ENCODE measurements around the gene AGBL2.

DNA sequence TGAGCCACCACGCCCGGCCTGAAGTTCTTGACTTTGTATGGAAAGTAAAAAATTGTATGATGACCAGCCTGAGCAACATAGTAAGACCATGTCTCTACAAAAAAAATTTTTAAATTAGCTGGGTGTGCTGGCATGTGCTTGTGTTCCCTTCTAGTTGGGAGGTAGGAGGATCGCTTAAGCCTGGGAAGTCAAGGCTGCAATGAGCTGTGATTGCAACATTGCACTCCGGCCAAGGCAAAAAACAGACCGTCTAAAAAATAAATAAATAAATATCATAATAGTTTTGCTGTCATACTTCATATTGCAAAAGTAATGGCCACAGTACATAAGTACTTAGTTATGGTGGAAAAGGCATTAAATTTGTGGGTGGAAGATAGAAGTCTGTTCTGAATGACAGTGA, 3.4 kb downstream of the AGBL2 start:
- TF ChIP-seq, protein P1, sequence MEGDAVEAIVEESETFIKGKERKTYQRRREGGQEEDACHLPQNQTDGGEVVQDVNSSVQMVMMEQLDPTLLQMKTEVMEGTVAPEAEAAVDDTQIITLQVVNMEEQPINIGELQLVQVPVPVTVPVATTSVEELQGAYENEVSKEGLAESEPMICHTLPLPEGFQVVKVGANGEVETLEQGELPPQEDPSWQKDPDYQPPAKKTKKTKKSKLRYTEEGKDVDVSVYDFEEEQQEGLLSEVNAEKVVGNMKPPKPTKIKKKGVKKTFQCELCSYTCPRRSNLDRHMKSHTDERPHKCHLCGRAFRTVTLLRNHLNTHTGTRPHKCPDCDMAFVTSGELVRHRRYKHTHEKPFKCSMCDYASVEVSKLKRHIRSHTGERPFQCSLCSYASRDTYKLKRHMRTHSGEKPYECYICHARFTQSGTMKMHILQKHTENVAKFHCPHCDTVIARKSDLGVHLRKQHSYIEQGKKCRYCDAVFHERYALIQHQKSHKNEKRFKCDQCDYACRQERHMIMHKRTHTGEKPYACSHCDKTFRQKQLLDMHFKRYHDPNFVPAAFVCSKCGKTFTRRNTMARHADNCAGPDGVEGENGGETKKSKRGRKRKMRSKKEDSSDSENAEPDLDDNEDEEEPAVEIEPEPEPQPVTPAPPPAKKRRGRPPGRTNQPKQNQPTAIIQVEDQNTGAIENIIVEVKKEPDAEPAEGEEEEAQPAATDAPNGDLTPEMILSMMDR (IDR thresholded peaks at IDR 0.05) = no peak
- TF ChIP-seq POLR2A (IDR thresholded peaks at IDR 0.05) = no peak

All from lower leg skin (tissue), 3 donors.